K562 (cell line): ENCODE data around the gene P2RY11. TPM values are rescaled to one million over a fixed set of nuclear protein-coding genes. Genes with fewer than 3 reads are reported as not detected.

Experiments
- ATAC-seq: fragments of 200-7000 bp; cut with Tn5 transposase; 3 replicates; pipeline ENCODE4 v1.9.1; 2020; ENCODE audit warnings: moderate library complexity
- BruUV-seq: library from RNA; stranded (reverse); fragments of 400-500 nt; replicated peaks from 2 replicates; lab custom pipeline; 2021; lab: Mats Ljungman, UMichigan
- CTCF ChIA-PET: fragments of 300-600 bp; formaldehyde crosslinking; extraction: SDS; loops from one replicate; lab custom pipeline; 2021; ENCODE audit warnings: low intra/inter-chr PET ratio; lab: Yijun Ruan, JAX
- POLR2A ChIA-PET: fragments of 300-600, 350-650 bp; sonication (Branson Sonifier 250); formaldehyde crosslinking; extraction: SDS; loops from one replicate; lab custom pipeline; 2021; ENCODE audit warnings: antibody characterized with exemption, inconsistent platforms; lab: Yijun Ruan, JAX
- DNase-seq, 4 experiments: peaks; one replicate each; pipeline versions ENCODE4 v3.0.0 to v3.0.0-alpha.2; 2011 to 2018; ENCODE audit warnings: low spot score in 3 of 4, mixed read lengths in 3 of 4; ENCODE audit errors: extremely low read depth in 1 of 4
- FAIRE-seq: peaks from 2 replicates; lab custom pipeline; 2011; peaks lifted over from hg19 to GRCh38; lab: Jason Lieb, UNC
- H2AFZ ChIP-seq: 2 replicates; pipeline ENCODE4 v1.6.0; 2011; ENCODE audit warnings: low read depth, low read length, control low read depth, inconsistent platforms
- H3K27ac ChIP-seq: fragments of 200-600 bp; 3 replicates; pipeline ENCODE4 v1.8.0; 2011; ENCODE audit warnings: low read depth, mild to moderate bottlenecking, control low read depth, inconsistent platforms, low read length, moderate library complexity, mixed read lengths; ENCODE audit errors: extremely low read depth
- H3K27me3 ChIP-seq, 2 experiments: fragments of 300-600 bp in 1 of 2; 2 replicates in 1 of 2; 3 replicates in 1 of 2; pipeline versions ENCODE4 v1.6.0 to v1.8.0; 2011; ENCODE audit warnings: inconsistent platforms in 2 of 2, low read length in 2 of 2, mild to moderate bottlenecking in 1 of 2, mixed read lengths in 1 of 2, moderate library complexity in 1 of 2; ENCODE audit not compliant: control insufficient read depth in 2 of 2, insufficient read depth in 2 of 2
- H3K36me3 ChIP-seq: fragments of 300-600 bp; 3 replicates; pipeline ENCODE4 v1.8.0; 2011; ENCODE audit warnings: mild to moderate bottlenecking, low read length, inconsistent platforms; ENCODE audit not compliant: control insufficient read depth, insufficient read depth
- H3K4me1 ChIP-seq, 2 experiments: fragments of 200-600 bp in 1 of 2; replicated peaks in 1 of 2; 2 replicates in 1 of 2; 3 replicates in 1 of 2; pipeline versions ENCODE4 v1.5.1 to v1.8.0; 2011; ENCODE audit warnings: inconsistent platforms in 2 of 2, low read length in 2 of 2, mild to moderate bottlenecking in 1 of 2, mixed read lengths in 1 of 2, moderate library complexity in 1 of 2; ENCODE audit not compliant: control insufficient read depth in 2 of 2, insufficient read depth in 2 of 2
- H3K4me2 ChIP-seq: 2 replicates; pipeline ENCODE4 v1.6.1; 2011; ENCODE audit warnings: low read length, control low read depth, inconsistent platforms, mixed read lengths; ENCODE audit not compliant: insufficient read depth
- H3K4me3 ChIP-seq: fragments of 200-600 bp; sonication (generic), shearing (Covaris generic); 2 replicates; pipeline ENCODE4 v1.5.1; 2016; ENCODE audit warnings: control low read depth, inconsistent platforms
- H3K79me2 ChIP-seq: fragments of 200-600 bp; 3 replicates; pipeline ENCODE4 v1.8.0; 2011; ENCODE audit warnings: low read length, inconsistent platforms; ENCODE audit not compliant: control insufficient read depth, insufficient read depth
- H3K9ac ChIP-seq, 2 experiments: 2 replicates each; pipeline versions ENCODE4 v1.6.0 to v1.6.1; 2011; ENCODE audit warnings: low read depth in 2 of 2, low read length in 2 of 2, control low read depth in 1 of 2, inconsistent platforms in 1 of 2, mild to moderate bottlenecking in 1 of 2, mixed read lengths in 1 of 2; ENCODE audit not compliant: insufficient read depth in 1 of 2
- H3K9me1 ChIP-seq: one replicate; pipeline ENCODE4 v1.6.0; 2011; ENCODE audit warnings: inconsistent platforms, mild to moderate bottlenecking, low read length, moderate library complexity; ENCODE audit not compliant: control insufficient read depth, insufficient read depth
- H3K9me3 ChIP-seq: replicated peaks from 2 replicates; pipeline ENCODE4 v1.5.1; 2011; ENCODE audit warnings: low read depth, low read length, inconsistent platforms; ENCODE audit not compliant: control insufficient read depth, insufficient read depth
- H4K20me1 ChIP-seq: replicated peaks from 2 replicates; pipeline ENCODE4 v1.6.1; 2011; ENCODE audit warnings: low read length, inconsistent platforms, mixed read lengths; ENCODE audit not compliant: control insufficient read depth, insufficient read depth
- ADNP ChIP-seq: fragments of 200-800 bp; sonication (Bioruptor generic); IDR thresholded peaks from 2 replicates; pipeline ENCODE4 v1.6.1; 2016; ENCODE audit warnings: missing genetic modification characterization, missing compliant biosample characterization
- ELF1 ChIP-seq: fragments of 200-800 bp; sonication (Bioruptor generic); IDR thresholded peaks from 2 replicates; pipeline ENCODE4 v1.6.1; 2016; ENCODE audit warnings: missing genetic modification characterization, missing compliant biosample characterization
- FOXM1 ChIP-seq, 2 experiments: fragments of 450-650 bp in 1 of 2; sonication (generic) in 1 of 2; formaldehyde crosslinking in 1 of 2; IDR thresholded peaks; 2 replicates each; pipeline versions ENCODE4 v1.6.1 to v1.9.0; 2017 to 2022; ENCODE audit warnings: low read depth in 2 of 2, mild to moderate bottlenecking in 2 of 2, missing genetic modification reagents in 1 of 2, moderate library complexity in 1 of 2
- MCM3 ChIP-seq: fragments of 450-650 bp; IDR thresholded peaks from 2 replicates; pipeline ENCODE4 v1.6.1; 2016
- NR2C1 ChIP-seq, 2 experiments: fragments of 450-650 bp; IDR thresholded peaks; 2 replicates each; pipeline ENCODE4 v1.6.1; 2017; ENCODE audit warnings: mild to moderate bottlenecking in 2 of 2, antibody characterized with exemption in 1 of 2, inconsistent platforms in 1 of 2, missing compliant biosample characterization in 1 of 2, missing genetic modification characterization in 1 of 2
- POLR2G ChIP-seq: fragments of 200-400 bp; formaldehyde crosslinking; IDR thresholded peaks from 2 replicates; pipeline ENCODE4 v1.6.1; 2017; ENCODE audit warnings: low read depth, mild to moderate bottlenecking, antibody characterized with exemption, low read length, moderate library complexity
- RUNX1 ChIP-seq: sonication (generic); IDR thresholded peaks from 2 replicates; pipeline ENCODE4 v1.6.1; 2016; ENCODE audit warnings: antibody characterized with exemption, low read depth
- ZEB2 ChIP-seq: fragments of 450-650 bp; IDR thresholded peaks from 2 replicates; pipeline ENCODE4 v1.6.1; 2016
- ZNF12 ChIP-seq: sonication (generic); formaldehyde crosslinking; IDR thresholded peaks from 2 replicates; pipeline ENCODE4 v1.4.0; 2020; ENCODE audit warnings: mild to moderate bottlenecking, missing genetic modification reagents
- ZNF124 ChIP-seq: sonication (generic); formaldehyde crosslinking; IDR thresholded peaks from 2 replicates; pipeline ENCODE4 v1.8.1; 2022; ENCODE audit warnings: missing genetic modification reagents
- ZNF324 ChIP-seq: fragments of 250-450 bp; sonication (Bioruptor Pico); IDR thresholded peaks from 2 replicates; pipeline ENCODE4 v1.4.0; 2020; ENCODE audit warnings: mild to moderate bottlenecking
- WGBS: fragments of 100-300 bp; shearing (Covaris generic); methylation state at CpG from one replicate; pipeline ENCODE4 v1.1.6; 2016; ENCODE audit warnings: low coverage, mixed read lengths; ENCODE audit not compliant: insufficient coverage; ENCODE audit errors: missing lambda C conversion rate; 5-methylcytosine and 5-hydroxymethylcytosine counted together
- in situ Hi-C: fragments of 300-500 bp; cut with MboI; formaldehyde crosslinking; loops from 4 replicates; pipeline ENCODE4 v1.15.0; 2018; ENCODE audit warnings: inconsistent platforms, mixed read lengths
- intact Hi-C: fragments of 100-400 bp; cut with micrococcal nuclease; formaldehyde crosslinking; loops from 2 replicates; pipeline ENCODE4 v1.14.2; 2022
- polyA plus RNA-seq, 8 experiments: library from polyadenylated mRNA; depleted of rRNA in 4 of 8; stranded (reverse) in 5 of 8; unstranded in 3 of 8; fragments of >200 nt; fragmentation: Nextera tagmentation in 2 of 8; fragmentation: Illumina TruSeq in 1 of 8; extraction: Ambion mirVana in 2 of 8; extraction: Trizol in 1 of 8; gene quantifications; 2 replicates each; pipeline versions ENCODE4 v1.2.1 to v1.2.3, GENCODE V29; 2011 to 2014; ENCODE audit warnings: inconsistent platforms in 1 of 8, missing spikeins in 1 of 8
- total RNA-seq, 7 experiments: library from RNA; depleted of rRNA in 6 of 7; stranded (reverse); fragments of >200 nt in 6 of 7; fragmentation: Illumina TruSeq in 2 of 7; extraction: Trizol in 2 of 7; gene quantifications; 2 replicates each; pipeline versions ENCODE4 v1.2.1 to v1.2.3, GENCODE V29; 2011 to 2021; ENCODE audit warnings: low replicate concordance in 1 of 7
- TF ChIP-seq, protein P1 (sequence below): IDR thresholded peaks from 2 replicates; pipeline ENCODE4 v1.6.1; 2014; ENCODE audit warnings: antibody characterized with exemption
- TF ChIP-seq, protein P2 (sequence below): fragments of 250-450 bp; sonication (Bioruptor Pico); IDR thresholded peaks from 2 replicates; pipeline ENCODE4 v1.5.0; 2021
- TF ChIP-seq, protein P3 (sequence below), 2 experiments: IDR thresholded peaks in 1 of 2; conservative IDR thresholded peaks in 1 of 2; 2 replicates each; pipeline ENCODE4 v1.6.1; 2016; ENCODE audit warnings: low read depth in 2 of 2, mild to moderate bottlenecking in 1 of 2, missing compliant biosample characterization in 1 of 2, missing genetic modification characterization in 1 of 2, moderate library complexity in 1 of 2

P2RY11 gene
- total and polyA plus RNA-seq, 9 of the 15 experiments (the other 6 are each of a cell fraction or from before 2014, with no cell fraction given) = 0.03 to 10.1 (median 1.5) TPM

DNA sequence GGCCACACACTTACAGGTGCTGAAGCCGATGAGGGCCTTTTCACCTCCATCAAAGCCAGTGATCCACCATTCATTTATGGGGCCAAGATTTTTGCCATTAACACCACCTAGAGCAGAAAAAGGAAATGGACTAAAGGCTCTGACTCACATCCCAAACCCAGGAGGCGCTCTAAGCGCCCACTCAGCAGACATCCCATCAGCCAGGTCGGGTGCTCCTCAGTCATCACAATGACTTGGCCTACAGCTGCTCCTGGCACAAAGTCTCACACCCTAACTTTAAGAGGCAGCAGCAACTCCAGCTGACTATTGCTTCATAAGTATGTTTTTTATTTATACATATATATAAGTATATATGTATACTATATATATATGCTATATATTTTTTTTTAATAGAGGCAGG lies 44.3 kb downstream of the P2RY11 start:
- H3K9ac ChIP-seq = no peak overlapping the region
- no peak overlapping the region for H3K27ac ChIP-seq
- no peaks in the 10 kb centered on the region for H3K79me2 ChIP-seq
- WGBS = 91% methylated on average over 4 of the region's 4 CpGs
- H3K9me1 ChIP-seq = no peaks in the 10 kb centered on the region
- peaks cover 97% of the 10 kb centered on the region for H3K36me3 ChIP-seq
- no peak for FAIRE-seq
- no TSS peak for BruUV-seq
- no peak for DNase-seq
- H4K20me1 ChIP-seq = no peaks in the 10 kb centered on the region
- in situ Hi-C loops (no loop called here), intact Hi-C loops (no loop called here)
- ChIA-PET CTCF (no interaction called here), POLR2A (no interaction called here)
- no peak for ATAC-seq
- no peak overlapping the region for H3K4me3 ChIP-seq
- H3K4me1 ChIP-seq = no peaks in the 10 kb centered on the region
- no peaks in the 10 kb centered on the region for H3K9me3 ChIP-seq
- H3K4me2 ChIP-seq = no peak overlapping the region
- H3K27me3 ChIP-seq = no peaks in the 10 kb centered on the region
- no peak for TF ChIP-seq ZNF324
- TF ChIP-seq ZNF124 (CRISPR knock-in tag) = no peak
- TF ChIP-seq ADNP = no peak
- no peak for TF ChIP-seq POLR2G
- no peak for TF ChIP-seq MCM3
- no peak for TF ChIP-seq RUNX1
- no peak for TF ChIP-seq ZEB2
- TF ChIP-seq NR2C1 (IDR thresholded peaks at IDR 0.05) = no peak
- no peak for TF ChIP-seq NR2C1 (tag; IDR thresholded peaks at IDR 0.05)
- TF ChIP-seq, protein P1, sequence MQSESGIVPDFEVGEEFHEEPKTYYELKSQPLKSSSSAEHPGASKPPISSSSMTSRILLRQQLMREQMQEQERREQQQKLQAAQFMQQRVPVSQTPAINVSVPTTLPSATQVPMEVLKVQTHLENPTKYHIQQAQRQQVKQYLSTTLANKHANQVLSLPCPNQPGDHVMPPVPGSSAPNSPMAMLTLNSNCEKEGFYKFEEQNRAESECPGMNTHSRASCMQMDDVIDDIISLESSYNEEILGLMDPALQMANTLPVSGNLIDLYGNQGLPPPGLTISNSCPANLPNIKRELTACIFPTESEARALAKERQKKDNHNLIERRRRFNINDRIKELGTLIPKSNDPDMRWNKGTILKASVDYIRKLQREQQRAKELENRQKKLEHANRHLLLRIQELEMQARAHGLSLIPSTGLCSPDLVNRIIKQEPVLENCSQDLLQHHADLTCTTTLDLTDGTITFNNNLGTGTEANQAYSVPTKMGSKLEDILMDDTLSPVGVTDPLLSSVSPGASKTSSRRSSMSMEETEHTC = no peak
- no peak for TF ChIP-seq ELF1 (tag)
- no peak for TF ChIP-seq ZNF12 (CRISPR knock-in tag)
- no peak for TF ChIP-seq FOXM1 (IDR thresholded peaks at IDR 0.05; ENCODE audit: low read depth)
- no peak for TF ChIP-seq FOXM1 (CRISPR knock-in tag; IDR thresholded peaks at IDR 0.05; ENCODE audit: low read depth)
- TF ChIP-seq, protein P2, sequence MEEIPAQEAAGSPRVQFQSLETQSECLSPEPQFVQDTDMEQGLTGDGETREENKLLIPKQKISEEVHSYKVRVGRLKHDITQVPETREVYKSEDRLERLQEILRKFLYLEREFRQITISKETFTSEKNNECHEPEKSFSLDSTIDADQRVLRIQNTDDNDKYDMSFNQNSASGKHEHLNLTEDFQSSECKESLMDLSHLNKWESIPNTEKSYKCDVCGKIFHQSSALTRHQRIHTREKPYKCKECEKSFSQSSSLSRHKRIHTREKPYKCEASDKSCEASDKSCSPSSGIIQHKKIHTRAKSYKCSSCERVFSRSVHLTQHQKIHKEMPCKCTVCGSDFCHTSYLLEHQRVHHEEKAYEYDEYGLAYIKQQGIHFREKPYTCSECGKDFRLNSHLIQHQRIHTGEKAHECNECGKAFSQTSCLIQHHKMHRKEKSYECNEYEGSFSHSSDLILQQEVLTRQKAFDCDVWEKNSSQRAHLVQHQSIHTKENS = no peak
- TF ChIP-seq, protein P3, sequence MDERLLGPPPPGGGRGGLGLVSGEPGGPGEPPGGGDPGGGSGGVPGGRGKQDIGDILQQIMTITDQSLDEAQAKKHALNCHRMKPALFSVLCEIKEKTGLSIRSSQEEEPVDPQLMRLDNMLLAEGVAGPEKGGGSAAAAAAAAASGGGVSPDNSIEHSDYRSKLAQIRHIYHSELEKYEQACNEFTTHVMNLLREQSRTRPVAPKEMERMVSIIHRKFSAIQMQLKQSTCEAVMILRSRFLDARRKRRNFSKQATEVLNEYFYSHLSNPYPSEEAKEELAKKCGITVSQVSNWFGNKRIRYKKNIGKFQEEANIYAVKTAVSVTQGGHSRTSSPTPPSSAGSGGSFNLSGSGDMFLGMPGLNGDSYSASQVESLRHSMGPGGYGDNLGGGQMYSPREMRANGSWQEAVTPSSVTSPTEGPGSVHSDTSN (CRISPR knock-in tag; IDR thresholded peaks at IDR 0.05; ENCODE audit: low read depth) = no peak
- TF ChIP-seq, protein P3 (tag; conservative IDR thresholded peaks at IDR 0.05; ENCODE audit: low read depth) = no peak
- TF ChIP-seq, all 486 proteins: peak for 0
- no peak overlapping the region for H2AFZ ChIP-seq
